A673 (cell line): ENCODE data around the gene TMEM203.

ENCODE experiments used
- CTCF ChIP-seq: fragments of 300-800, 200-600 bp; sonication (generic); conservative IDR thresholded peaks from 2 replicates; pipeline ENCODE4 v1.5.1; 2017; ENCODE audit warnings: low read depth, mild to moderate bottlenecking, antibody characterized with exemption, low read length, moderate library complexity, mixed read lengths
- EZH2 ChIP-seq: fragments of 200-600 bp; sonication (generic); IDR thresholded peaks from 2 replicates; pipeline ENCODE4 v1.6.1; 2017; ENCODE audit warnings: borderline replicate concordance, low read depth, mild to moderate bottlenecking, mixed read lengths, antibody characterized with exemption, low read length; ENCODE audit not compliant: poor library complexity, severe bottlenecking

GRCh38 chr9:137205126-137206069, at the start of gene TMEM203, which contains the start of gene NDOR1:
- TF ChIP-seq CTCF: no peak
- TF ChIP-seq EZH2: no peak
